ENCODE data around the gene ANKS4B. TPM values are rescaled to one million over a fixed set of nuclear protein-coding genes. Genes with fewer than 3 reads are reported as not detected.
"Not testable (repeated sequence)": the region's sequence is repeated elsewhere in the genome, so short reads cannot be mapped to it uniquely, and the experiment has no call there.

Gene ANKS4B
- total RNA-seq, 1 experiment from 2014 or later: 0.09 TPM

GRCh38 chr16:21194771-21195301 lies 38.7 kb upstream of the ANKS4B start:
- H3K9ac ChIP-seq (ENCODE audit: extremely low read depth, insufficient read length, low read length): no peak overlapping the region
- no peak overlapping the region for H3T11ph ChIP-seq (ENCODE audit: low read length)
- Mint-ChIP-seq H3K36me3 (ENCODE audit: insufficient read depth in 1 of 3, low read depth in 3 of 3) (no peaks in the 10 kb centered on the region), H3K27me3 (ENCODE audit: low read depth) (peaks cover 4% of the 10 kb centered on the region), H3K9me3 (0 out of 5 replicates have a peak, but pooled peaks cover 0 to 3% of the 10 kb centered on the region in 2 experiments), H3K4me3 (no peak overlapping the region), H3K4me1 (peaks cover 0 to 3% of the 10 kb centered on the region in 2 experiments; a peak in 1 of 4 replicates), H3K27ac (no peak overlapping the region)
- H4K91ac ChIP-seq (ENCODE audit: insufficient read length, low read depth, low read length): no peak overlapping the region
- H2AK5ac ChIP-seq (ENCODE audit: insufficient read length, low read length): no peak overlapping the region
- H3K4me1 ChIP-seq (ENCODE audit: insufficient read depth, low read length): no peaks in the 10 kb centered on the region
- H2AFZ ChIP-seq (ENCODE audit: low read length): no peak overlapping the region
- no peaks in the 10 kb centered on the region for H3K79me1 ChIP-seq (ENCODE audit: insufficient read depth, low read depth, low read length, poor library complexity, severe bottlenecking)
- H3K9me3 ChIP-seq (ENCODE audit: control insufficient read depth, low read depth, low read length): no peaks in the 10 kb centered on the region
- no peak overlapping the region for H2BK5ac ChIP-seq (ENCODE audit: insufficient read length, low read length)
- H2BK120ac ChIP-seq (ENCODE audit: low read depth, low read length, poor library complexity, severe bottlenecking): no peak overlapping the region
- no peak overlapping the region for H4K5ac ChIP-seq (ENCODE audit: insufficient read length, low read depth, low read length)
- no peak overlapping the region for H3K4me2 ChIP-seq (ENCODE audit: insufficient read depth, insufficient read length, low read length)
- H3K23ac ChIP-seq (ENCODE audit: insufficient read length, low read depth, low read length): no peak overlapping the region
- no peaks in the 10 kb centered on the region for H3K23me2 ChIP-seq (ENCODE audit: insufficient read length, low read depth, low read length, poor library complexity, severe bottlenecking)
- no peak overlapping the region for H2BK15ac ChIP-seq (ENCODE audit: low read depth, low read length)
- H4K20me1 ChIP-seq (ENCODE audit: control insufficient read depth, insufficient read depth, insufficient read length): no peaks in the 10 kb centered on the region
- no peak overlapping the region for H2BK20ac ChIP-seq (ENCODE audit: low read depth, low read length, poor library complexity, severe bottlenecking)
- no CpG with 5 or more reads among the region's 6 CpGs for WGBS (ENCODE audit: extremely low coverage, insufficient read length, low lambda C conversion rate)
- H3K27me3 ChIP-seq (ENCODE audit: insufficient read depth, low read length): no peaks in the 10 kb centered on the region
- TF ChIP-seq CTCF (conservative IDR thresholded peaks at IDR 0.05): no peak
- H3K4ac ChIP-seq (ENCODE audit: low read depth, low read length): no peak overlapping the region
- DNase-seq: no peak
- H3K27ac ChIP-seq (ENCODE audit: insufficient read length, low read depth, low read length): no peak overlapping the region
- no peak overlapping the region; the same call in 1 of the 2 replicates for H3K14ac ChIP-seq (ENCODE audit: insufficient read depth, low read length)
- H4K8ac ChIP-seq (replicated peaks; ENCODE audit: insufficient read length, low read depth, low read length): no peak overlapping the region
- H3K18ac ChIP-seq (ENCODE audit: insufficient read length, low read depth, low read length): no peak overlapping the region
- H3K79me2 ChIP-seq (ENCODE audit: insufficient read depth, low read length): no peaks in the 10 kb centered on the region
- no peak overlapping the region for H3K56ac ChIP-seq (ENCODE audit: insufficient read length, low read depth, low read length)
- no peak overlapping the region for H2BK12ac ChIP-seq (ENCODE audit: insufficient read length, low read depth, low read length)

- not testable (repeated sequence) for H3K23me2 ChIP-seq (ENCODE audit: insufficient read length, low read depth, low read length, poor library complexity, severe bottlenecking); H2BK15ac ChIP-seq (ENCODE audit: low read depth, low read length); H3K4me1 ChIP-seq (ENCODE audit: insufficient read depth, low read length); H3K9me3 Mint-ChIP-seq; H4K5ac ChIP-seq (ENCODE audit: insufficient read length, low read depth, low read length); H3K4me3 Mint-ChIP-seq; H2BK20ac ChIP-seq (ENCODE audit: low read depth, low read length, poor library complexity, severe bottlenecking); H2AK5ac ChIP-seq (ENCODE audit: insufficient read length, low read length); H3K79me2 ChIP-seq (ENCODE audit: insufficient read depth, low read length); H3K23ac ChIP-seq (ENCODE audit: insufficient read length, low read depth, low read length); H4K8ac ChIP-seq (replicated peaks; ENCODE audit: insufficient read length, low read depth, low read length); H3K79me1 ChIP-seq (ENCODE audit: insufficient read depth, low read depth, low read length, poor library complexity, severe bottlenecking); H3K27ac Mint-ChIP-seq; H4K91ac ChIP-seq (ENCODE audit: insufficient read length, low read depth, low read length); H2BK12ac ChIP-seq (ENCODE audit: insufficient read length, low read depth, low read length); H3K27ac ChIP-seq (ENCODE audit: insufficient read length, low read depth, low read length); H2AFZ ChIP-seq (ENCODE audit: low read length); H3K4ac ChIP-seq (ENCODE audit: low read depth, low read length); H3K9me3 ChIP-seq (ENCODE audit: control insufficient read depth, low read depth, low read length); H2BK120ac ChIP-seq (ENCODE audit: low read depth, low read length, poor library complexity, severe bottlenecking); H4K20me1 ChIP-seq (ENCODE audit: control insufficient read depth, insufficient read depth, insufficient read length); H2BK5ac ChIP-seq (ENCODE audit: insufficient read length, low read length); H3K4me2 ChIP-seq (ENCODE audit: insufficient read depth, insufficient read length, low read length); H3K4me1 Mint-ChIP-seq; H3K27me3 Mint-ChIP-seq (ENCODE audit: low read depth); H3K27me3 ChIP-seq (ENCODE audit: insufficient read depth, low read length); H3K9ac ChIP-seq (ENCODE audit: extremely low read depth, insufficient read length, low read length); H3T11ph ChIP-seq (ENCODE audit: low read length); DNase-seq; H3K56ac ChIP-seq (ENCODE audit: insufficient read length, low read depth, low read length); H3K36me3 Mint-ChIP-seq (ENCODE audit: insufficient read depth in 1 of 3, low read depth in 3 of 3); H3K18ac ChIP-seq (ENCODE audit: insufficient read length, low read depth, low read length); H3K14ac ChIP-seq (ENCODE audit: insufficient read depth, low read length)
- WGBS (ENCODE audit: extremely low coverage, insufficient read length, low lambda C conversion rate): no CpG with 5 or more reads among the region's 8 CpGs
These were observed 38.2 kb upstream of the ANKS4B start for GRCh38 chr16:21195330-21195729.
